ENCODE results near the gene DMC1. TPM values are rescaled to one million over a fixed set of nuclear protein-coding genes. Genes with fewer than 3 reads are reported as not detected.
A peak's percentile ranks its signal among the peaks of the same experiment; 100 is the strongest.

The DMC1 gene
- total and polyA plus RNA-seq, 2 of the 13 experiments (the other 11 are each of a cell fraction or from before 2014, with no cell fraction given): 0.82 TPM; not detected in 1

DNA sequence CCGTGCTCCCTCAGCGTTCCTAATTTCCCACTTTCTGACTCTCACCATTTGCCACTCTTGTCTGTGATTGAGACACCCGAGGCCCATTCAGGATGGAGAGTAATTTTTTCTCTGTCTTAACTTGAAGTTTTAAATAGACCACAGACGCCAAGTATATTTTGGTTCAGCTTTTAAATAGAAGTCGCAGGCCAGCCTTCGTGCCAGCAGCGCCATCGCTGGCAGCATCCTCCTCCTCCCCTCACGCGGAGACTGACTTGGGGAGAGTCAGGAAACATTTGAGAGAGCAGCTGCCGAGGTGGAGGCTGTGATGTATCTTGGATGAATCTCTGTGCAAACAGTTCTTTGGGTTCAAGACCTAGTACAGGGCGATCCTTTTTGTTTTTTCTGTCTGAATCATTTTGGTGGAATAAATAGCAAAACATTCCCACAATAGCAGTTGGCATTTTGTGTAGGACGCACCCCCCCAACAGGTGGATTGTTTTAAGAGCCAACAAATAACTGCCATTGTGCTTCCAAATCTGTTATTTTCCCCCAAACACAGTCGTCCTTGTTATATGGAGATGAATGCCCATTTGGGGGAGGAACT lies 889 bp upstream of the DMC1 start (continued):
- TF ChIP-seq DZIP1 (CRISPR knock-in tag; IDR thresholded peaks at IDR 0.05): no peak
- TF ChIP-seq ZNF180 (CRISPR knock-in tag; IDR thresholded peaks at IDR 0.05; ENCODE audit: borderline replicate concordance, low read depth): no peak
- TF ChIP-seq CCDC6 (CRISPR knock-in tag; IDR thresholded peaks at IDR 0.05): no peak
- TF ChIP-seq ZNF816 (CRISPR knock-in tag; IDR thresholded peaks at IDR 0.05; ENCODE audit: borderline replicate concordance): no peak
- TF ChIP-seq, protein P1, sequence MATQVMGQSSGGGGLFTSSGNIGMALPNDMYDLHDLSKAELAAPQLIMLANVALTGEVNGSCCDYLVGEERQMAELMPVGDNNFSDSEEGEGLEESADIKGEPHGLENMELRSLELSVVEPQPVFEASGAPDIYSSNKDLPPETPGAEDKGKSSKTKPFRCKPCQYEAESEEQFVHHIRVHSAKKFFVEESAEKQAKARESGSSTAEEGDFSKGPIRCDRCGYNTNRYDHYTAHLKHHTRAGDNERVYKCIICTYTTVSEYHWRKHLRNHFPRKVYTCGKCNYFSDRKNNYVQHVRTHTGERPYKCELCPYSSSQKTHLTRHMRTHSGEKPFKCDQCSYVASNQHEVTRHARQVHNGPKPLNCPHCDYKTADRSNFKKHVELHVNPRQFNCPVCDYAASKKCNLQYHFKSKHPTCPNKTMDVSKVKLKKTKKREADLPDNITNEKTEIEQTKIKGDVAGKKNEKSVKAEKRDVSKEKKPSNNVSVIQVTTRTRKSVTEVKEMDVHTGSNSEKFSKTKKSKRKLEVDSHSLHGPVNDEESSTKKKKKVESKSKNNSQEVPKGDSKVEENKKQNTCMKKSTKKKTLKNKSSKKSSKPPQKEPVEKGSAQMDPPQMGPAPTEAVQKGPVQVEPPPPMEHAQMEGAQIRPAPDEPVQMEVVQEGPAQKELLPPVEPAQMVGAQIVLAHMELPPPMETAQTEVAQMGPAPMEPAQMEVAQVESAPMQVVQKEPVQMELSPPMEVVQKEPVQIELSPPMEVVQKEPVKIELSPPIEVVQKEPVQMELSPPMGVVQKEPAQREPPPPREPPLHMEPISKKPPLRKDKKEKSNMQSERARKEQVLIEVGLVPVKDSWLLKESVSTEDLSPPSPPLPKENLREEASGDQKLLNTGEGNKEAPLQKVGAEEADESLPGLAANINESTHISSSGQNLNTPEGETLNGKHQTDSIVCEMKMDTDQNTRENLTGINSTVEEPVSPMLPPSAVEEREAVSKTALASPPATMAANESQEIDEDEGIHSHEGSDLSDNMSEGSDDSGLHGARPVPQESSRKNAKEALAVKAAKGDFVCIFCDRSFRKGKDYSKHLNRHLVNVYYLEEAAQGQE (IDR thresholded peaks at IDR 0.05; ENCODE audit: borderline replicate concordance in 1 of 2, low read depth in 1 of 2, low read length in 2 of 2): no peak
- TF ChIP-seq ZNF687 (CRISPR knock-in tag; IDR thresholded peaks at IDR 0.05): peak; percentile 24; the same call in 1 of the 2 replicates
- TF ChIP-seq, protein P2, sequence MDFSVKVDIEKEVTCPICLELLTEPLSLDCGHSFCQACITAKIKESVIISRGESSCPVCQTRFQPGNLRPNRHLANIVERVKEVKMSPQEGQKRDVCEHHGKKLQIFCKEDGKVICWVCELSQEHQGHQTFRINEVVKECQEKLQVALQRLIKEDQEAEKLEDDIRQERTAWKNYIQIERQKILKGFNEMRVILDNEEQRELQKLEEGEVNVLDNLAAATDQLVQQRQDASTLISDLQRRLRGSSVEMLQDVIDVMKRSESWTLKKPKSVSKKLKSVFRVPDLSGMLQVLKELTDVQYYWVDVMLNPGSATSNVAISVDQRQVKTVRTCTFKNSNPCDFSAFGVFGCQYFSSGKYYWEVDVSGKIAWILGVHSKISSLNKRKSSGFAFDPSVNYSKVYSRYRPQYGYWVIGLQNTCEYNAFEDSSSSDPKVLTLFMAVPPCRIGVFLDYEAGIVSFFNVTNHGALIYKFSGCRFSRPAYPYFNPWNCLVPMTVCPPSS (IDR thresholded peaks at IDR 0.05): no peak
